GM23338 (cell line): ENCODE measurements around the gene SPINT3.

Experiments
- EZH2phosphoT487 ChIP-seq: fragments of 200-600 bp; sonication (generic); IDR thresholded peaks from one replicate; pipeline ENCODE4 v1.8.1; 2018; ENCODE audit warnings: antibody characterized with exemption; ENCODE audit not compliant: unreplicated experiment
- TF ChIP-seq, protein P1 (sequence below): IDR thresholded peaks from one replicate; pipeline ENCODE4 v1.6.1; 2018; ENCODE audit warnings: antibody characterized with exemption; ENCODE audit not compliant: unreplicated experiment
- TF ChIP-seq, protein P2 (sequence below), 2 experiments: fragments of 200-600 bp in 1 of 2; sonication (generic) in 1 of 2; conservative IDR thresholded peaks; 2 replicates each; pipeline versions ENCODE4 v1.5.1 to v1.6.1; 2016 to 2017; ENCODE audit warnings: antibody characterized with exemption in 2 of 2, low read depth in 2 of 2, mild to moderate bottlenecking in 2 of 2, moderate library complexity in 1 of 2

DNA sequence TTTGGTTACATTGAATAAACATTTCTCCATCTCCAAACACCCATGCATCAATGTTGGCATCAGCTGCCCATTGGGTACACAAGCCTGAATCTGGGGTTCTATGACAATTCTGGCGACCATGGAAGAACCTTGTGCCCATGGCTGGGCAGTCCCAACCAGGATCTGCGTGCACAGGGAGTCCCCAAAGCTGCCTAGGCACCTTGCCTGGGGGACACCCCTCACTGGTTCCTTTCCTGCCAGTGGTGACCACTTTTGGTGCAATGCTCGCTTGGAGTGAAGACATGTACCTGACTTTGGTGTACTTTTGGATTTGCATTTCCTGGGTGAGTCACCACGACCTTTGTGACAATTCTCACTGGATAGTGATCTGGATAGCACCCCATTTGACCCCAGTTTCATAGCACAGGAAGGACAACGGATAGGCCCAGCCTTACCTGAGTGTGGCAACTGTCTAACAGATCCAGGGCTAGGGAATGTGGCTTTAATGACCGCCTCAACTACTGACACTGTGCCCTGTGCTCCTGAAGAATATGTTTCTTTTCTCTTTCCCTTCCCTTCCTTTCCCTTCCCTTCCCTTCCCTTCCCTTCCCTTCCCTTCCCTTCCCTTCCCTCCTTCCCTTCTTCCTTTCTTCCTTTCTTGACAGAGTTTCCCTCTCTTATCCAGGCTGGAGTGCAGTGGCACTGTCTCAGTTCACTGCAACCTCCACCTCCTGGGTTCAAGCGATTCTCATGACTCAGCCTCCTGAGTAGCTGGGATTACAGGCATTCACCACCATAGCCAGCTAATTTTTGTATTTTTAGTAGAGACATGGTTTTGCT, 7.1 kb downstream of the SPINT3 start:
- TF ChIP-seq, protein P1, sequence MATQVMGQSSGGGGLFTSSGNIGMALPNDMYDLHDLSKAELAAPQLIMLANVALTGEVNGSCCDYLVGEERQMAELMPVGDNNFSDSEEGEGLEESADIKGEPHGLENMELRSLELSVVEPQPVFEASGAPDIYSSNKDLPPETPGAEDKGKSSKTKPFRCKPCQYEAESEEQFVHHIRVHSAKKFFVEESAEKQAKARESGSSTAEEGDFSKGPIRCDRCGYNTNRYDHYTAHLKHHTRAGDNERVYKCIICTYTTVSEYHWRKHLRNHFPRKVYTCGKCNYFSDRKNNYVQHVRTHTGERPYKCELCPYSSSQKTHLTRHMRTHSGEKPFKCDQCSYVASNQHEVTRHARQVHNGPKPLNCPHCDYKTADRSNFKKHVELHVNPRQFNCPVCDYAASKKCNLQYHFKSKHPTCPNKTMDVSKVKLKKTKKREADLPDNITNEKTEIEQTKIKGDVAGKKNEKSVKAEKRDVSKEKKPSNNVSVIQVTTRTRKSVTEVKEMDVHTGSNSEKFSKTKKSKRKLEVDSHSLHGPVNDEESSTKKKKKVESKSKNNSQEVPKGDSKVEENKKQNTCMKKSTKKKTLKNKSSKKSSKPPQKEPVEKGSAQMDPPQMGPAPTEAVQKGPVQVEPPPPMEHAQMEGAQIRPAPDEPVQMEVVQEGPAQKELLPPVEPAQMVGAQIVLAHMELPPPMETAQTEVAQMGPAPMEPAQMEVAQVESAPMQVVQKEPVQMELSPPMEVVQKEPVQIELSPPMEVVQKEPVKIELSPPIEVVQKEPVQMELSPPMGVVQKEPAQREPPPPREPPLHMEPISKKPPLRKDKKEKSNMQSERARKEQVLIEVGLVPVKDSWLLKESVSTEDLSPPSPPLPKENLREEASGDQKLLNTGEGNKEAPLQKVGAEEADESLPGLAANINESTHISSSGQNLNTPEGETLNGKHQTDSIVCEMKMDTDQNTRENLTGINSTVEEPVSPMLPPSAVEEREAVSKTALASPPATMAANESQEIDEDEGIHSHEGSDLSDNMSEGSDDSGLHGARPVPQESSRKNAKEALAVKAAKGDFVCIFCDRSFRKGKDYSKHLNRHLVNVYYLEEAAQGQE: no peak
- TF ChIP-seq, protein P2, sequence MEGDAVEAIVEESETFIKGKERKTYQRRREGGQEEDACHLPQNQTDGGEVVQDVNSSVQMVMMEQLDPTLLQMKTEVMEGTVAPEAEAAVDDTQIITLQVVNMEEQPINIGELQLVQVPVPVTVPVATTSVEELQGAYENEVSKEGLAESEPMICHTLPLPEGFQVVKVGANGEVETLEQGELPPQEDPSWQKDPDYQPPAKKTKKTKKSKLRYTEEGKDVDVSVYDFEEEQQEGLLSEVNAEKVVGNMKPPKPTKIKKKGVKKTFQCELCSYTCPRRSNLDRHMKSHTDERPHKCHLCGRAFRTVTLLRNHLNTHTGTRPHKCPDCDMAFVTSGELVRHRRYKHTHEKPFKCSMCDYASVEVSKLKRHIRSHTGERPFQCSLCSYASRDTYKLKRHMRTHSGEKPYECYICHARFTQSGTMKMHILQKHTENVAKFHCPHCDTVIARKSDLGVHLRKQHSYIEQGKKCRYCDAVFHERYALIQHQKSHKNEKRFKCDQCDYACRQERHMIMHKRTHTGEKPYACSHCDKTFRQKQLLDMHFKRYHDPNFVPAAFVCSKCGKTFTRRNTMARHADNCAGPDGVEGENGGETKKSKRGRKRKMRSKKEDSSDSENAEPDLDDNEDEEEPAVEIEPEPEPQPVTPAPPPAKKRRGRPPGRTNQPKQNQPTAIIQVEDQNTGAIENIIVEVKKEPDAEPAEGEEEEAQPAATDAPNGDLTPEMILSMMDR (conservative IDR thresholded peaks at IDR 0.05; ENCODE audit: low read depth in 2 of 2): no peak
- TF ChIP-seq EZH2phosphoT487: no peak
